ENCODE measurements around the gene PSMD10.

Gene PSMD10

GRCh38 chrX:108072746-108073145 lies 18.6 kb downstream of the PSMD10 start:
- DNase-seq (ENCODE audit: low spot score) = no peak

- no peak for DNase-seq (ENCODE audit: low spot score)
Observed at GRCh38 chrX:108071578-108071977, 19.8 kb downstream of the PSMD10 start.

GRCh38 chrX:108070891-108071290 lies 20.5 kb downstream of the PSMD10 start:
- no peak for DNase-seq (ENCODE audit: low spot score)

- DNase-seq (ENCODE audit: low spot score) = no peak
Observed at GRCh38 chrX:108068121-108068520, 23.2 kb downstream of the PSMD10 start.

GRCh38 chrX:108064613-108065012 lies 26.7 kb downstream of the PSMD10 start:
- DNase-seq (ENCODE audit: low spot score) = no peak

- no peak for DNase-seq (ENCODE audit: low spot score)
Observed at GRCh38 chrX:108064001-108064400, 27.3 kb downstream of the PSMD10 start.

- no peak for DNase-seq (ENCODE audit: low spot score)
Observed at GRCh38 chrX:108059801-108060200, 31.5 kb downstream of the PSMD10 start.

GRCh38 chrX:108055546-108055945 lies 35.8 kb downstream of the PSMD10 start:
- no peak for DNase-seq (ENCODE audit: low spot score)

GRCh38 chrX:108053218-108053617 lies 38.1 kb downstream of the PSMD10 start:
- DNase-seq (ENCODE audit: low spot score) = no peak

- no peak for DNase-seq (ENCODE audit: low spot score)
Observed at GRCh38 chrX:108049649-108050048, 41.7 kb downstream of the PSMD10 start.

- no peak for DNase-seq (ENCODE audit: low spot score)
Observed at GRCh38 chrX:108044554-108045256, 46.6 kb downstream of the PSMD10 start, which contains the start of gene VSIG1. TSS of gene VSIG1 (plus strand) at chrX:108045065. CDS start at chrX:108045131, 66 bp downstream.

GRCh38 chrX:108036298-108036973 lies 54.9 kb downstream of the PSMD10 start:
- DNase-seq (ENCODE audit: low spot score) = no peak

- DNase-seq (ENCODE audit: low spot score) = no peak
Observed at GRCh38 chrX:108034725-108035124, 56.6 kb downstream of the PSMD10 start.
